Activated CD4-positive, alpha-beta T cell treated with anti-CD3 and anti-CD28 coated beads, Interleukin-2, amount 10 ng/mL, durations not matched to agents 24 days and 14 days (primary cell): ENCODE data around the gene ZNF652. TPM values are rescaled to one million over a fixed set of nuclear protein-coding genes. Genes with fewer than 3 reads are reported as not detected.
"Not testable (repeated sequence)": the region's sequence is repeated elsewhere in the genome, so short reads cannot be mapped to it uniquely, and the experiment has no call there.

Experiments
- DNase-seq: peaks from one replicate; pipeline ENCODE4 v3.0.0; 2022
- H3K27ac Mint-ChIP-seq: one replicate; pipeline ENCODE4 v1.8.0; 2022; ENCODE audit warnings: mild to moderate bottlenecking, mixed read lengths
- H3K27me3 Mint-ChIP-seq: one replicate; pipeline ENCODE4 v1.8.0; 2022; ENCODE audit warnings: mixed read lengths
- H3K36me3 Mint-ChIP-seq: one replicate; pipeline ENCODE4 v1.8.0; 2022; ENCODE audit warnings: low read depth, mild to moderate bottlenecking, mixed read lengths
- H3K4me1 Mint-ChIP-seq: one replicate; pipeline ENCODE4 v1.8.0; 2021; ENCODE audit warnings: mixed read lengths
- H3K4me3 Mint-ChIP-seq: one replicate; pipeline ENCODE4 v1.8.0; 2022; ENCODE audit warnings: mild to moderate bottlenecking, moderate library complexity, mixed read lengths
- H3K9me3 Mint-ChIP-seq: one replicate; pipeline ENCODE4 v1.8.0; 2021; ENCODE audit warnings: mixed read lengths
- intact Hi-C: fragments of 100-400 bp; cut with micrococcal nuclease; formaldehyde crosslinking; loops from one replicate; pipeline ENCODE4 v1.15.1; 2023
- total RNA-seq: library from RNA; stranded (reverse); gene quantifications from 2 replicates; pipeline ENCODE4 v1.2.3, GENCODE V29; 2022

ZNF652 gene
- total RNA-seq, 1 donor from 2014 or later, result 4.5 TPM

GRCh38 chr17:49294122-49294521 is 67.9 kb downstream of the ZNF652 start:
- DNase-seq, result no peak
- peaks cover 8% of the 10 kb centered on the region for H3K36me3 Mint-ChIP-seq
- intact Hi-C loops, result no loop called here
- no peaks in the 10 kb centered on the region for H3K4me1 Mint-ChIP-seq
- no peak overlapping the region for H3K4me3 Mint-ChIP-seq
- H3K9me3 Mint-ChIP-seq, result no peaks in the 10 kb centered on the region
- no peak overlapping the region for H3K27ac Mint-ChIP-seq
- H3K27me3 Mint-ChIP-seq, result no peaks in the 10 kb centered on the region

- intact Hi-C loops, result no loop called here
- DNase-seq, result no peak
- Mint-ChIP-seq H3K9me3 (no peaks in the 10 kb centered on the region), H3K36me3 (no peaks in the 10 kb centered on the region), H3K4me1 (no peaks in the 10 kb centered on the region), H3K27ac (no peak overlapping the region), H3K4me3 (no peak overlapping the region), H3K27me3 (no peaks in the 10 kb centered on the region)
Observed at GRCh38 chr17:49292901-49293300, 69.1 kb downstream of the ZNF652 start.

GRCh38 chr17:49291929-49292328 is 70.1 kb downstream of the ZNF652 start:
- Mint-ChIP-seq H3K4me1 (no peaks in the 10 kb centered on the region), H3K27ac (no peak overlapping the region), H3K4me3 (no peak overlapping the region), H3K9me3 (no peaks in the 10 kb centered on the region), H3K27me3 (no peaks in the 10 kb centered on the region), H3K36me3 (no peaks in the 10 kb centered on the region)
- DNase-seq, result no peak
- intact Hi-C loops, result no loop called here

GRCh38 chr17:49290690-49291359 is 71.2 kb downstream of the ZNF652 start:
- Mint-ChIP-seq H3K4me3 (no peak overlapping the region), H3K9me3 (no peaks in the 10 kb centered on the region), H3K27me3 (no peaks in the 10 kb centered on the region), H3K4me1 (no peaks in the 10 kb centered on the region), H3K36me3 (no peaks in the 10 kb centered on the region), H3K27ac (no peak overlapping the region)
- DNase-seq, result peak; percentile 63
- intact Hi-C loops, result loop anchor here (1.0 kb wide), 1 partner anchor 111 kb away; no protein-coding TSS in a partner anchor

GRCh38 chr17:49288388-49288787 is 73.7 kb downstream of the ZNF652 start:
- no peak overlapping the region for H3K27ac Mint-ChIP-seq
- intact Hi-C loops, result no loop called here
- H3K36me3 Mint-ChIP-seq, result no peaks in the 10 kb centered on the region
- H3K4me1 Mint-ChIP-seq, result no peaks in the 10 kb centered on the region
- DNase-seq, result no peak
- H3K27me3 Mint-ChIP-seq, result no peaks in the 10 kb centered on the region
- no peaks in the 10 kb centered on the region for H3K9me3 Mint-ChIP-seq
- no peak overlapping the region for H3K4me3 Mint-ChIP-seq

- H3K4me1 Mint-ChIP-seq, result no peaks in the 10 kb centered on the region
Observed at GRCh38 chr17:49287481-49287880, 74.6 kb downstream of the ZNF652 start.

GRCh38 chr17:49286261-49286973 is 75.6 kb downstream of the ZNF652 start:
- H3K9me3 Mint-ChIP-seq, DNase-seq, H3K27me3 Mint-ChIP-seq, H3K4me1 Mint-ChIP-seq, intact Hi-C loops, H3K36me3 Mint-ChIP-seq, H3K27ac Mint-ChIP-seq, H3K4me3 Mint-ChIP-seq: not testable (repeated sequence)

More at GRCh38 chr17:49287481-49287880, 74.6 kb downstream of the ZNF652 start:
- intact Hi-C loops, result no loop called here
- DNase-seq, result no peak
- H3K9me3 Mint-ChIP-seq, result no peaks in the 10 kb centered on the region
- no peak overlapping the region for H3K27ac Mint-ChIP-seq
- peaks cover 2% of the 10 kb centered on the region for H3K27me3 Mint-ChIP-seq
- no peaks in the 10 kb centered on the region for H3K36me3 Mint-ChIP-seq
- no peak overlapping the region for H3K4me3 Mint-ChIP-seq

- no peak for DNase-seq
- no peak overlapping the region for H3K4me3 Mint-ChIP-seq
- intact Hi-C loops, result no loop called here
- peaks cover 3% of the 10 kb centered on the region for H3K27me3 Mint-ChIP-seq
- H3K36me3 Mint-ChIP-seq, result no peaks in the 10 kb centered on the region
- H3K9me3 Mint-ChIP-seq, result no peaks in the 10 kb centered on the region
- no peak overlapping the region for H3K27ac Mint-ChIP-seq
- no peaks in the 10 kb centered on the region for H3K4me1 Mint-ChIP-seq
Observed at GRCh38 chr17:49285716-49286115, 76.3 kb downstream of the ZNF652 start.

GRCh38 chr17:49280918-49281317 is 81.1 kb downstream of the ZNF652 start:
- Mint-ChIP-seq H3K27ac (no peak overlapping the region), H3K4me3 (no peak overlapping the region), H3K27me3 (peaks cover 3% of the 10 kb centered on the region)

GRCh38 chr17:49280061-49280460 is 82.0 kb downstream of the ZNF652 start:
- peaks cover 3% of the 10 kb centered on the region for H3K27me3 Mint-ChIP-seq
- no peak overlapping the region for H3K27ac Mint-ChIP-seq
- intact Hi-C loops, result no loop called here
- DNase-seq, result no peak
- no peaks in the 10 kb centered on the region for H3K36me3 Mint-ChIP-seq
- H3K9me3 Mint-ChIP-seq, result no peaks in the 10 kb centered on the region
- no peak overlapping the region for H3K4me3 Mint-ChIP-seq
- no peaks in the 10 kb centered on the region for H3K4me1 Mint-ChIP-seq

More at GRCh38 chr17:49280918-49281317, 81.1 kb downstream of the ZNF652 start:
- H3K4me1 Mint-ChIP-seq, result no peaks in the 10 kb centered on the region
- DNase-seq, result no peak
- H3K36me3 Mint-ChIP-seq, result no peaks in the 10 kb centered on the region
- intact Hi-C loops, result no loop called here
- no peaks in the 10 kb centered on the region for H3K9me3 Mint-ChIP-seq

GRCh38 chr17:49279263-49280015 is 82.6 kb downstream of the ZNF652 start:
- intact Hi-C loops, H3K27ac Mint-ChIP-seq: not testable (repeated sequence)

GRCh38 chr17:49278076-49278475 is 84.0 kb downstream of the ZNF652 start:
- no peaks in the 10 kb centered on the region for H3K9me3 Mint-ChIP-seq
- no peak for DNase-seq
- intact Hi-C loops, result no loop called here

More at GRCh38 chr17:49279263-49280015, 82.6 kb downstream of the ZNF652 start:
- H3K27me3 Mint-ChIP-seq, H3K9me3 Mint-ChIP-seq, H3K36me3 Mint-ChIP-seq, DNase-seq, H3K4me1 Mint-ChIP-seq, H3K4me3 Mint-ChIP-seq: not testable (repeated sequence)

GRCh38 chr17:49277638-49278037 is 84.4 kb downstream of the ZNF652 start:
- H3K36me3 Mint-ChIP-seq, result no peaks in the 10 kb centered on the region
- peaks cover 3% of the 10 kb centered on the region for H3K27me3 Mint-ChIP-seq
- no peak overlapping the region for H3K27ac Mint-ChIP-seq
- H3K4me3 Mint-ChIP-seq, result no peak overlapping the region
- no peaks in the 10 kb centered on the region for H3K9me3 Mint-ChIP-seq
- intact Hi-C loops, result no loop called here
- H3K4me1 Mint-ChIP-seq, result no peaks in the 10 kb centered on the region
- no peak for DNase-seq

More at GRCh38 chr17:49278076-49278475, 84.0 kb downstream of the ZNF652 start:
- H3K36me3 Mint-ChIP-seq, result no peaks in the 10 kb centered on the region
- H3K27me3 Mint-ChIP-seq, result peaks cover 3% of the 10 kb centered on the region
- H3K27ac Mint-ChIP-seq, result no peak overlapping the region
- H3K4me3 Mint-ChIP-seq, result no peak overlapping the region
- no peaks in the 10 kb centered on the region for H3K4me1 Mint-ChIP-seq

- H3K9me3 Mint-ChIP-seq, H3K27ac Mint-ChIP-seq, H3K4me1 Mint-ChIP-seq, H3K27me3 Mint-ChIP-seq, H3K36me3 Mint-ChIP-seq, intact Hi-C loops, DNase-seq, H3K4me3 Mint-ChIP-seq: not testable (repeated sequence)
Observed at GRCh38 chr17:49275981-49276380, 86.1 kb downstream of the ZNF652 start.
